PC-3 (cell line): ENCODE measurements around the gene FOS.

Experiments used
- EZH2 ChIP-seq: fragments of 300-600 bp; sonication (generic); IDR thresholded peaks from one replicate; pipeline ENCODE4 v1.6.1; 2017; ENCODE audit warnings: antibody characterized with exemption, mild to moderate bottlenecking, low read length; ENCODE audit not compliant: unreplicated experiment
- TF ChIP-seq, protein P1 (sequence below): fragments of 300-600 bp; sonication (generic); conservative IDR thresholded peaks from 2 replicates; pipeline ENCODE4 v1.5.1; 2017; ENCODE audit warnings: antibody characterized with exemption, low read depth, mild to moderate bottlenecking, low read length

DNA sequence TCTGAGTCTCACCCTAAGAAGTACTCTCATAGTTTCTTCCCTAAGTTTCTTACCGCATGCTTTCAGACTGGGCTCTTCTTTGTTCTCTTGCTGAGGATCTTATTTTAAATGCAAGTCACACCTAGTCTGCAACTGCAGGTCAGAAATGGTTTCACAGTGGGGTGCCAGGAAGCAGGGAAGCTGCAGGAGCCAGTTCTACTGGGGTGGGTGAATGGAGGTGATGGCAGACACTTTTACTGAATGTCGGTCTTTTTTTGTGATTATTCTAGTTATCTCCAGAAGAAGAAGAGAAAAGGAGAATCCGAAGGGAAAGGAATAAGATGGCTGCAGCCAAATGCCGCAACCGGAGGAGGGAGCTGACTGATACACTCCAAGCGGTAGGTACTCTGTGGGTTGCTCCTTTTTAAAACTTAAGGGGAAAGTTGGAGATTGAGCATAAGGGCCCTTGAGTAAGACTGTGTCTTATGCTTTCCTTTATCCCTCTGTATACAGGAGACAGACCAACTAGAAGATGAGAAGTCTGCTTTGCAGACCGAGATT is 1.7 kb downstream of the FOS start:
- TF ChIP-seq, protein P1, sequence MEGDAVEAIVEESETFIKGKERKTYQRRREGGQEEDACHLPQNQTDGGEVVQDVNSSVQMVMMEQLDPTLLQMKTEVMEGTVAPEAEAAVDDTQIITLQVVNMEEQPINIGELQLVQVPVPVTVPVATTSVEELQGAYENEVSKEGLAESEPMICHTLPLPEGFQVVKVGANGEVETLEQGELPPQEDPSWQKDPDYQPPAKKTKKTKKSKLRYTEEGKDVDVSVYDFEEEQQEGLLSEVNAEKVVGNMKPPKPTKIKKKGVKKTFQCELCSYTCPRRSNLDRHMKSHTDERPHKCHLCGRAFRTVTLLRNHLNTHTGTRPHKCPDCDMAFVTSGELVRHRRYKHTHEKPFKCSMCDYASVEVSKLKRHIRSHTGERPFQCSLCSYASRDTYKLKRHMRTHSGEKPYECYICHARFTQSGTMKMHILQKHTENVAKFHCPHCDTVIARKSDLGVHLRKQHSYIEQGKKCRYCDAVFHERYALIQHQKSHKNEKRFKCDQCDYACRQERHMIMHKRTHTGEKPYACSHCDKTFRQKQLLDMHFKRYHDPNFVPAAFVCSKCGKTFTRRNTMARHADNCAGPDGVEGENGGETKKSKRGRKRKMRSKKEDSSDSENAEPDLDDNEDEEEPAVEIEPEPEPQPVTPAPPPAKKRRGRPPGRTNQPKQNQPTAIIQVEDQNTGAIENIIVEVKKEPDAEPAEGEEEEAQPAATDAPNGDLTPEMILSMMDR: no peak
- no peak for TF ChIP-seq EZH2
